HuH-7 (cell line): ENCODE results near the gene CTBP1.

Experiments used
- DNase-seq: peaks from one replicate; pipeline ENCODE4 v3.0.0; 2011; ENCODE audit warnings: low spot score

The CTBP1 gene

DNA sequence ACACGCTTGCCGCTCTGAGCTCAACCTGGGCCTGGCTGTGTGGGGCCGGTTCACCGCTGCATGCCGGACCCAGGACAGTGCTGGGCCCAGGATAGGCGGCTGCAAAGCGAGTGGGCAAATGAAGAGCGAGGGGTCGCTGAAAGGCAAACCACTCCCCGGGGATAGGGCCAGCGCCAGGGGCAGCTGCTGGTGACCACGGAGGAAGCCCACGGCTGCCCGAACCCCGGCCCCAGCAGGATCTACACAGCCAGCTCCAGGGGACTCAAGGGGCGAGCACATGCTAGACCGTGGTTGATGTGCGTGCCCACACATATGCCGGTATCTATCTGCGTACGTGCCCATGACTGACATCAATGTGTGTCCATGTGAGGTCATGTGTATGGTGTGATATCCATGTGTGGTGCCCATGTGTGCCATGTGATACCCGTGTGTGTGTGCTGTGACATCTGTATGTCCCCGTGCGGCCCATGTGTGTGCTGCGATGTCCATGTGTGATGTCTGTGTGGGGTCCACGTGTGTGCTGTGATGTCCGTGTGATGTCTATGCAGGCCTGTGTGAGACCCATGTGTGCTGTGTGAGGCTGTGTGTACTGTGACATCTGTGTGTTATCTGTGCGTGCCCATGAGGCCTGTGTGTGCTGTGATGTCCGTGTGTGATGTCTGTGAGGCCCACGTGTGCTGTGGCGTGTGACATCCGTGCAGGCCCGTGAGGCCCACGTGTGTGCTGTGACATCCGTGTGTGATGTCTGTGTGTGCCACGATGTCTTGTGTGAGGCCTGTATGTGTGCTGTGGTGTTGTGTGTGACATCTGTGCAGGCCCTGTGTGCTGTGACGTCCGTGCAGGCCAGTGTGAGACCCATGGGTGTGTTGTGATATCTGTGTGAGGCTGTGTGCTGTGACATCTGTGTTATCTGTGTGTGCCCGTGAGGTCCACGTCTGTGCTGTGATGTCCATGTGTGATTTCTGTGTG, 24.8 kb downstream of the CTBP1 start:
- no peak for DNase-seq

- no peak for DNase-seq
These were observed 25.8 kb downstream of the CTBP1 start for GRCh38 chr4:1222938-1223690.

DNA sequence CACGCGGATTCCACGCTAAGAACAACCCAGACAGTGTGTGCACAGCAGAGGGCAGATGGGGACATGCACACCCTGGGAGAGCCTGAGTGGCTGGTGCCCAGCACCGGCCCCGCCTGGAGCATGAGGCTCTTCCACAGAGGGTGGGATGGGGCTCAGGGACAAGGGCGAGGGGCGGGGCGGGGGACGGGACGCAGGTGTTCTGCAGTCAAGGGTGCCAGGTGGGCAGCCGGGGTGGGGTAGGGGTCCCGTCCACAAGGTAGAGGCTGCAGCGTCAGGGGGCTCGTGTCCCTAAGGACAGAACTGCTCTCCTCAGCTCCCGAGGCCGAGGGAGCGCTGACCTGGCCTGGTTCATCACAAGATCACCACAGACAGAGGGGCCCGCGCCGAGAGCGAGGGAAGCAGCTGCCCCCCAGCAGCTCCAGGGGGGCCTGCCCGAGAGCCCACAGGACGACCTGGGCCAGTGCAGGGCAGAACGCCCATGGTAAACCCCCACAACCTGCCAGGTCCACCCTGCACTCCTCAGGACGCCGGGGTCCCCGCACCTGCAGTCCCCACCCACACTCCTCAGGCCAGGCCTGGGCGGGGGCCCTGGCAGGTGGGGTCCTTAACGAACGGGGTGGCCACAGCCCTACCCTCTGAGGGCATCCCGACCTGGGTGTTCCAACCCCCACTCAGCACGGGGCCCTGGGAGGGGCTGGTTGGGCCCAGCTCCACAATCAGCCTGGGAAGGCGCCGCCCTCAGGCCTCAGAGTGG, 26.7 kb downstream of the CTBP1 start:
- no peak for DNase-seq

DNA sequence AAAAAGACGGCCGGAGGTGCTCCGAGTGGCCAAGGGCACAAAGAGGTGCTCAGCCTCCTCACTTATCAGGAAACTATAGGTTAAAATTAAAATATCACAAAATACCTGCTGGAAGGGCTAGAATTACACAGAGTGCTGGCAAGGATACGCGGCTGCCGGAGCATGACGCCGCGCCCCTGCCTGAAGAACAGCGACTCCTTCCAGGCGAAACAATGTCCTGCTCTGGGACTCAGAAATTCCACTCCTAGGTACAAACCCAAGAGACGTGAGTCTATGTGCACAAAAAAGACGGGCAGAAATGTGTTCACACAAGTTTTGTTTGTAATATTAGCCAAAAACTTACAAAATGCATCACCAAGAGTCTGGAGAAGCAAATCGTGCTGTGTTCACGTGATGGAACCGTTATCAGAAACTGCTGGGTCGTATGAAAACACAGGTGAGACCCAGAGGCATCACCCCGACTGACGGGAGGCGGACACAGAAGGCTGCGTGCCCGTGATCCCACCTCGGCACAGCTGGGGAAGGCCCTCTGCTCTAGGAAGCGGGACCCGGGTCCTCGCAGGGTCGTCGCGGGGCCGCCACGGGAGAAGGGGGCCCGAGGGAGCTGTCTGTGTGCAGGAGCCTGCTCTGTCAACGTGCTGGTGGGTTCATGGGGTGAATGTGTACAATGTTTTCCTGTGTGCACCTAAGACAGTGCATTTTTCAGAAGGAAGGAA, 27.6 kb downstream of the CTBP1 start:
- no peak for DNase-seq

DNA sequence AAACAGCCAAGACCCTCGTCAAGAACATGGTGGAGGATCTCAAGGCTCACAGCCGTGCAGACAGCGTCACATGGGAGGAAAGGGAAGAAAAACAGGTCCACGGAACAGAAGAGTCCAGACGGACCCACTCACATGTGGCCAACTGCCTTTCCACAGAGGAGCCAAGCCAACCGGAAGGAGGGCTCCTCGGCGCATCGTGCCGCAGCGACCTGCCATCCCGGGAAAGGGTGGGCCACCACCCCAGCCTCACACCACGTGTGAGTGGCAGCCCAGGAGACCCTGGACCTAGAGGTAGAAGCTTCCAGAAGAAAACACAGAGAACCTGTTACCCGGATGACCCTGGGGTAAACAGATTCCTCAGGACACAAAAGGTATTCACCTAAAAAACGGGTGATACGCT, 28.4 kb downstream of the CTBP1 start:
- DNase-seq = no peak

- no peak for DNase-seq
These were observed 29.4 kb downstream of the CTBP1 start for GRCh38 chr4:1219566-1219950.

DNA sequence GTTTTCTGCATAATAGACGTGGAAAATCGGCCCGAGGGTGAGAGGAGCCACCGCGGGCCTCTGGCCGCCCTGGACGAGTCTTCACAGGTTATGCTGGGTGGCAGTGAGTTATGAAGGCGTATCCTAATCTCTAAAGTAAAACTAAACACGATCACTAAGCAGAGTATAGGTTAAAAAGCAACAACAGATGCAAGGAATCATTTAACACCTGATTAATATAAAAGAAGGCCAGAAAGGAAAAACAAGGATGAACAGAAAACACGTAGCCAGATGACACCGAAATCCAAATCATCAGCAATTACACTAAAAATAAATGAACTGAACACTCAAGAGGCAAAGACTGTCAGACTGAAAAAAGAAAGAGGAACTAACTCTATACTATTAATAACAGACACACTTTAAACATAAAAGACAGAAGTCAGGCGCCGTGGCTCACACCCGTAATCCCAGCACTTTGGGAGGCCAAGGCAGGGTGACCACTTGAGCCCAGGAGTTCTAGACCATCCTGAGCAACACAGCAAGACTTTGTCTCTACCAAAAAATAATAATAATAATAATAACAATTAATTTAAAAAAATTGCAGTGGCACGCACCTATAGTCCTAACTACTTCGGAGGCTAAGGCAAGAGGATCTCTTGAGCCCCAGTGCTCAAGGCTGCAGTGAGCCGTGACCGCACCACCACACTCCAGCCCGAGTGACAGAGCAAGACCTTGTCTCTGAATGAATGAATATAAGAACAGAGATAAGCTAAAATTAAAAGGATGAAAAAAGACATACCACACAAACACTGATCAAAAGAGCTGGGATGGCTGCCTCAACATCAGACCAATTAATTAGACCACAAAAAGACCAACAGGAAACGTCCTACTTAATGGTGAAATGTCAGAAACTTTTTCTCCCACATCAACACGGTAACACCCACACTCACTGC, 30.0 kb downstream of the CTBP1 start:
- no peak for DNase-seq

DNA sequence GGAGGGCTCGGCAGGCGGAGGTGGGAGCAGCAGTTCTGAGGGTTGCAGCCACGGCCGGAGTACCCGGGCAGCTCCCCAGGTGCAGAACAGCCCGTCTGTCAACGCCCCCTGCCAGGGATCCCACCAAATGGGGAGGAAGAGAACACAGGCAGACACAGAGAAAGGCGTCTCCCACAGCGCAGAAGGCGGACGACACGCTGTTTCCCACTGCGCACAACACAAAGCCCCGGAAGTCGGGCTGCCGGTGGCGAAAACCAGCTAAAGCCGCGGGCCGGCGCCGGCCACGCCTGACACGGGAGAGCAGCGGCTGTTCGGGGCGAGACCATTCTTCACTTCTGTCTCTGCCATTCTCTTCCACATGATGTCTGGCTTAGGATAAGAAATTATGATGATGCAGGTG, 31.6 kb downstream of the CTBP1 start:
- no peak for DNase-seq

DNA sequence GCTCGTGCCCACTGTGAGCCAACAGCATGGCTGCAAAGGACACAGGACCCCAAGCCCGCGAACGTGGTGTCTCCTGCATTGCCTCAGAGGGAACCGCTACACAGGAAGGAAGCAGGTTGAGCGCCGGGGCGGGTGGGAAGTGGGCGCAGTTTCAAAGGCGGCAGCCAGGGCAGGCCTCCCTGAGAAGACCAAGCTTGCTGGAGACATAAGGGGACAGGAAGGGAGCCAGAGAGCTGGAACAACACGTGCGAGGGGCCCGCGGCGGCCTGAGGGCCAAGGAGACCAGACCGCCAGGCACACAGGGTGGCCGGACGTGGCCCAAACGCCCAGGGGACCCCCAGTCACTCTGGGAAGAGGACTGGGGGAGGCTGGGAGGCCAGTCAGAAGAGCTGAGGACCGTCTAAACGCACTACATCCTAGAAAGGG, 32.0 kb downstream of the CTBP1 start:
- no peak for DNase-seq

DNA sequence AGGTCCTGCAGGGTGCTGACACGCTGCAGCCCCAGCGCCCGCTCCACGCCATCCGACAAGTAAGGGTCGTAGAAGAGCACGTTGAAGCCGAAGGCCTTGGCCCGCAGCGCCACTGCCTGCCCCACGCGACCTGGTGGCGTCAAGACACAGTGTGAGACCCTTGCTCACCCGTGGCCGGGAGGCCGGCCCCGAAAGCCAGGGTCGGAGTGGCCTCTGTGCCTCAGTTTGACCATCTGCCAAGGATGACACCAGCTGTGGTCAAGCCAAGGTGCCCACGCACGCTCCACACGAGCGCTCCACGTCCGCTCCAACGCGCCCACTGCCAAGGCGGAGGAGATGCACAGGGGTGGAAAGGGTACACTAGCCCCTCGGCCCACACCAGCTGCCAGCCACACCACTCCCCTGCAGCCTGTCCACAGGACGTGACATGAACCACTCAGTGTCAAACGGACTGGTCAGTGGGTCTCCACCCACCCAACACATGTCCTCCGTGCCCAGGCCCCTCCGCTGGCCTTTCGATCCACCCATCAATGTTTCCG, 32.8 kb downstream of the CTBP1 start:
- DNase-seq = no peak

GRCh38 chr4:1215141-1216075, 33.5 kb downstream of the CTBP1 start:
- DNase-seq = no peak

DNA sequence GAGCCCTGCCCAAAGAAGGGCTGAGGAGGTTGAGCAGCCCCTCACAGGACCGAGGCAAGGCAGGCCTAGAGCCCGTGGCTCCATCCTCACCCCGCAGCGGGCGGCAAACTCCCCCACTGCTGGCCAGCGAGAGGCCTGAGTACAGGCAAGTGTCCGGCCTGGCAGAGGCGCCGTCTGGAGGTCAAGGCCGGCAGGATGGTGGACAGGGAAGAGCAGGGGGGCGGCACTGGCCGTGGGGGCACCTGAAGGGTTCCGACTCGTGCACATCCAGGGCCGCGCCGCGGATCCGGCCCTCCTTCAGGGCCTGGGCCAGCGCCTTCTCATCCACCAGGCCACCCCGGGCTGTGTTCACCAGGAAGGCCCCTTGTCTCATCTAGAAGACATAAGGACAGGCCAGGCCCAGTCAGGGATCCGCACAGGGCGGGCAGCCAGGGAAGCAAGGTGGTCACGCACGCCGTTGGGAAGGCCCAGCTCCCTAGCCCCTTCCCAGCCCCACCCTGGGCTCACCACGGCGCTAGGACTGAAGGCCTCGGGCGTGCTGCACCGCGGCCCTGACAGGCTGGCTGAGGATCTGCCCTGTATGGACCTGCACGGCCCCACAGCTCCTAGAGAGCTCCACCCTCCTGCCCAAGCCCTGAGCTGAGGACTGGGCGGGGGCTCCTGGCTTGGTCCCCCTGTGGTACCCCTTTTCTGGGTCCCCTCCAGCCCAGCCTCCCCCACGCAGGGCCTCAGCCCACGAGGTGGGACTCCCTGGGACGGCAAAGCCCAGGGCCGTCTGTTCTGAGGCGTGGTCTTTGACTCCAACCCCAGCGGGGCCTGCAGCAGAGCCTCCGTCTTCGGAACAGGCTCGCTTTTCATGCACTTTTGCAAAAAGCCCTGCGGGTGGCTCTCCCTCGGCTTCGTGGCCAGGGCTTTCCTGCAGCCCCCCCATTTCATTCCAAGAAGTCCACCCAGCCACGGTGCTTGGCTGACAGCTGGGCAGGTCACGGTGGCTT, 34.5 kb downstream of the CTBP1 start:
- DNase-seq = no peak

- no peak for DNase-seq
These were observed 35.5 kb downstream of the CTBP1 start for GRCh38 chr4:1213336-1213995.

DNA sequence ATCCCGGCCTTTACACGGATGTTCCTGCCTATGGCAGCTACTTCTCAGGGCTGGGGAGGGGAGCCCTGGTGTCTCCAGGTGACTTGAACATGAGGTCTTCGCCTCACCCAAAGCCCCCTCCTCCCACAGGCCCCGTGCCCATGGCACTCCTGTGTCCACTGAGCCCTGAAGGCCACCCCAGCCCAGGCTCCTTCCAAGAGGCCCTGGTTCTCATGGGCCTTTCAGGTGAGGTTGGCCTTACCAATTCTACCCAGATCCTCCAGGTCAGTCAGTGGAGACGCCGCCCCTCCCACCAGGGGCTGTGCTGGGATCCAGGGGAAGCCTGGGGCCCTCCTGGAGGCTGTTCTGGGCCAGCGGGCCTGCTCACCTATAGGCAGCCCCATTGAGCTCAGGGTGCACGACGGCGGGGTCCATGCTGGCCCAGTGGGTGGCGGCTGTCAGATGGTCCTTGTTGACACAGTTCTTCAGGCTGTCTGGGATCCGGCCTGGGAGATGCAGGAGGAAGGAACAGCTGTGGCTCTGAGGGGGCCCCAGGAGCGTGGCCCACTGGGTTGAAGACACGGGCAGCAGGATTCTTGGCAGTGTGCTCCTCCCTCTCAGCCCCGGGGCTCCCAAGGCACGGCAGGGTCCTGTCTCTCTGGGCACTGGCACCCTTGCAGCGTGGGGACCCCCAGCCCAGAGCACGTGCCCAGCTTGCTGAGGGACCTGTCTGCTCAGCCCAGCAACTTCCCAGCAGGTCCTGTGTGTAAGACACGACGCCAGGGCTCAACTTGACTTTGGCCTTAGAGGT, 36.2 kb downstream of the CTBP1 start:
- no peak for DNase-seq

DNA sequence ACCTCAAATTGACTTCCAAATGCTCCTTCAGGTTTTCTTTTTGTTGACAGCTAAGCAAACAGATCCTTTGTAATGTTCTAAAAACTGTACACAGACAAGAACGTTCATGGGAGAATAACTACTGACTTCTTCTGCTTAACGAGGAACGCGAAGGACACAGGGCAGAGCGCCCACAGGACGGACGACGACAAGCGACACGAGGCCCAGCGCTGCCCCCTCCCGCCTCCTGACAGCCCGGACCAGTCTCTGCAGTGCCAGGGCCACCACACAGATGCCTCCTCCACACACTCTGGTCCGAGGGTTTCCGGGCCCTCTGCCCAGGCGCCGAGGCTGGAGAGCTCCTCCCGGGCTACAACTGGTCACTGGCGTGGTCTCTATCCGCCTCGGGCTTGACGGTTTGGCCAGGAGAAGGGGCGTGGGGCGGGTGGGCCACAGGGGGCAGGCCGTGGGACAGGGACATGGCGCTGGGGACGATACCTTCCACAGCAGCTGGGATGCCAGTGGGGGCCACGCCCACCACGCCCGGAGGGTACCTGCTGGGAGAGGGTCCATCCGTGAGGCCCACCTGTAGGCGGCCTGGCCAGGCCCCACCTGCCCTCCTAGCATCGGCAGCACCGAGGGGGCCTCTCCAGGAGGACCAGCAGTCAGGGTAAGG, 36.9 kb downstream of the CTBP1 start:
- no peak for DNase-seq

GRCh38 chr4:1211371-1211770, 37.6 kb downstream of the CTBP1 start:
- DNase-seq = no peak
